GM12892 (cell line): ENCODE data around the gene DDX42.

Experiments used
- POLR2A ChIP-seq: IDR thresholded peaks from 2 replicates; pipeline ENCODE4 v1.6.1; 2011; ENCODE audit warnings: low read depth, low read length, control low read depth
- POLR2AphosphoS5 ChIP-seq: IDR thresholded peaks from 2 replicates; pipeline ENCODE4 v1.6.1; 2011; ENCODE audit warnings: low read depth, low read length, control low read depth
- TAF1 ChIP-seq: IDR thresholded peaks from 2 replicates; pipeline ENCODE4 v1.6.1; 2011; ENCODE audit warnings: low read depth, mild to moderate bottlenecking, control low read depth, low read length, borderline replicate concordance

GRCh38 chr17:63792055-63792729, 18.2 kb downstream of the DDX42 start:
- TF ChIP-seq POLR2A = no peak
- no peak for TF ChIP-seq POLR2AphosphoS5
- no peak for TF ChIP-seq TAF1
